Right cardiac atrium (tissue), 5 donors: ENCODE data around the gene SNAP91. TPM values are rescaled to one million over a fixed set of nuclear protein-coding genes. Genes with fewer than 3 reads are reported as not detected.
A peak's percentile ranks its signal among the peaks of the same experiment; 100 is the strongest.
"Not testable (repeated sequence)": the region's sequence is repeated elsewhere in the genome, so short reads cannot be mapped to it uniquely, and the experiment has no call there.

Source experiments
- ATAC-seq, 2 donors: fragments of 200-7000 bp; cut with Tn5 transposase; one replicate each; pipeline versions ENCODE4 v1.8.0 to v1.9.1; 2020; ENCODE audit warnings: moderate library complexity in 2 of 2, mild to moderate bottlenecking in 1 of 2
- DNase-seq, 3 donors: peaks; one replicate each; pipeline ENCODE4 v3.0.0-alpha.2; 2020
- H3K27ac ChIP-seq: one replicate; pipeline ENCODE4 v1.5.1; 2013; ENCODE audit warnings: mild to moderate bottlenecking, low read length, control low read depth, moderate library complexity
- H3K27me3 ChIP-seq: one replicate; pipeline ENCODE4 v1.6.1; 2013; ENCODE audit not compliant: control insufficient read depth, insufficient read depth
- H3K4me1 ChIP-seq: one replicate; pipeline ENCODE4 v1.6.1; 2013; ENCODE audit warnings: low read length; ENCODE audit not compliant: control insufficient read depth, insufficient read depth
- H3K4me3 ChIP-seq: one replicate; pipeline ENCODE4 v1.5.1; 2013; ENCODE audit warnings: low read length, control low read depth
- H3K9me3 ChIP-seq: one replicate; pipeline ENCODE4 v1.6.1; 2013; ENCODE audit warnings: low read length; ENCODE audit not compliant: control insufficient read depth
- WGBS: extraction: QIAGEN DNeasy Blood & Tissue Kit; methylation state at CpG from one replicate; pipeline ENCODE4 v1.1.7; 2013; 5-methylcytosine and 5-hydroxymethylcytosine counted together
- intact Hi-C, 4 donors: fragments of 100-400 bp; cut with DNase I; formaldehyde crosslinking; loops; one replicate each; pipeline versions ENCODE4 v1.11.0 to v1.14.0; 2022 to 2023
- long read RNA-seq, 4 donors: library from polyadenylated mRNA; unstranded; transcript quantifications; one replicate each; pipeline ENCODE4 v2.0.0, GENCODE V29; 2020 to 2021
- polyA plus RNA-seq: library from polyadenylated mRNA; stranded (reverse); fragments of 200-250 nt; gene quantifications from one replicate; pipeline ENCODE4 v1.2.3, GENCODE V29; 2013
- total RNA-seq, 4 donors: library from RNA; stranded (reverse); fragmentation: NEBNext Ultra II Directional; extraction: Animal tissue kit (Norgen Biotek cat#: 25700); gene quantifications; one replicate each; pipeline ENCODE4 v1.2.1, GENCODE V29; 2021
- donor health status: healthy with polysubstance abuse.
- donor health status: DM: no; HTN: yes; CAD: no.
- donor health status: DM: no; HTN: no; CAD: no.
- donor health status: DM: no; HTN: yes; CAD: no; lungs with severe emphysema.
- donor health status: DM: yes; HTN: yes; CAD: no.

The SNAP91 gene, protein sequence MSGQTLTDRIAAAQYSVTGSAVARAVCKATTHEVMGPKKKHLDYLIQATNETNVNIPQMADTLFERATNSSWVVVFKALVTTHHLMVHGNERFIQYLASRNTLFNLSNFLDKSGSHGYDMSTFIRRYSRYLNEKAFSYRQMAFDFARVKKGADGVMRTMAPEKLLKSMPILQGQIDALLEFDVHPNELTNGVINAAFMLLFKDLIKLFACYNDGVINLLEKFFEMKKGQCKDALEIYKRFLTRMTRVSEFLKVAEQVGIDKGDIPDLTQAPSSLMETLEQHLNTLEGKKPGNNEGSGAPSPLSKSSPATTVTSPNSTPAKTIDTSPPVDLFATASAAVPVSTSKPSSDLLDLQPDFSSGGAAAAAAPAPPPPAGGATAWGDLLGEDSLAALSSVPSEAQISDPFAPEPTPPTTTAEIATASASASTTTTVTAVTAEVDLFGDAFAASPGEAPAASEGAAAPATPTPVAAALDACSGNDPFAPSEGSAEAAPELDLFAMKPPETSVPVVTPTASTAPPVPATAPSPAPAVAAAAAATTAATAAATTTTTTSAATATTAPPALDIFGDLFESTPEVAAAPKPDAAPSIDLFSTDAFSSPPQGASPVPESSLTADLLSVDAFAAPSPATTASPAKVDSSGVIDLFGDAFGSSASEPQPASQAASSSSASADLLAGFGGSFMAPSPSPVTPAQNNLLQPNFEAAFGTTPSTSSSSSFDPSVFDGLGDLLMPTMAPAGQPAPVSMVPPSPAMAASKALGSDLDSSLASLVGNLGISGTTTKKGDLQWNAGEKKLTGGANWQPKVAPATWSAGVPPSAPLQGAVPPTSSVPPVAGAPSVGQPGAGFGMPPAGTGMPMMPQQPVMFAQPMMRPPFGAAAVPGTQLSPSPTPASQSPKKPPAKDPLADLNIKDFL
- total RNA-seq (under 1 TPM in 2 of 4 donors, not detected in 2; 0.11 to 0.89 TPM), polyA plus RNA-seq (0.18 TPM)
- long read RNA-seq, donor 1, result 0 reads
- long read RNA-seq, donor 2, result 0 reads
- long read RNA-seq, donor 3, result 0 reads
- long read RNA-seq, donor 4, result 0 reads

DNA sequence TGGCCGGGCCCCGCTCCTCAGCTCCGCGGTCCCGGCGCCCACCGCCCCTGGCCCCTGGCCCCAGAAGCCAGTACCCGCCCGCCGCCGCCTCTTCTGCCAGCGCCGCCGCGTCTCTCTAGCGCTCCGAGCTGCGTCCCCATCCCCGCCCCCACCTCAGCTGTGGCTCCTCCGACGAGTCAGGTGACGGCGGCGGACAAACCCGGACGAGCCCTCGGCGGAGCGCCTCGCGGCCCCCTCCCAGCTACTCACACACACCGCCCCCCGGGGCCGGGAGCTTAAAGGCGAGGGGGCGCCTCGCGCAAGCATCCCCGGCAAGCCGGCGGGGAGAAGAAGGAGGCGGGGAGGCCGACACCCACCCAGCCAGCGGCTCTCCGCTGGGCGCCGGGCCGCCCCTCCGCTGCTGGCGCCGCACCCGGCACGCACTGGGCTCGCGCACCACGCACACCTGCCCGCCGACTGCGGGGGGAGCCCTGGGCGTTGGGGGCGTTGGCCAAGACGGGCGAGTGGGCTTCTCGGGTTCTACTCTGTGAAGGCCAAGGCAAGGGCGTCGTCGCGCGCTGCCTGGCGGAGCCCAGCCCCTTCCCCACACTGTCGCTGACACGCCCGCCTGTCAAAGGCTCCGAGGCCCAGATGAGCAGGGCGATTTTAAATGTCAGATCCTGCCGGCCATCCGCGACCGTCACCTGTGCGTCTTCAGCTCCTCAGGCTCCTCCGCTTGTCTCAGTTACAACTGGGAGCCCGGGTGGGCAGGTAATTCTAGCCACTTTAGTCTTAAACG lies at the start of gene SNAP91:
Gene SNAP91, minus strand, starts transcription at position 132 of the 778 bp plus-strand sequence. CDS start 1,174 bp downstream, outside the sequence.
- H3K4me3 ChIP-seq, result peak within 1 kb of the TSS; percentile 64
- WGBS, result 2% methylated on average over 82 of the region's 83 CpGs
- H3K4me1 ChIP-seq, result no peaks in the 10 kb centered on the region
- no peaks in the 10 kb centered on the region for H3K9me3 ChIP-seq
- DNase-seq (peak; percentile 15 to 57 (median 50)), ATAC-seq (peak; percentile 22 to 23)
- intact Hi-C loops, result no loop called here
- H3K27me3 ChIP-seq, result peaks cover 2% of the 10 kb centered on the region
- no peak within 1 kb of the TSS for H3K27ac ChIP-seq

DNA sequence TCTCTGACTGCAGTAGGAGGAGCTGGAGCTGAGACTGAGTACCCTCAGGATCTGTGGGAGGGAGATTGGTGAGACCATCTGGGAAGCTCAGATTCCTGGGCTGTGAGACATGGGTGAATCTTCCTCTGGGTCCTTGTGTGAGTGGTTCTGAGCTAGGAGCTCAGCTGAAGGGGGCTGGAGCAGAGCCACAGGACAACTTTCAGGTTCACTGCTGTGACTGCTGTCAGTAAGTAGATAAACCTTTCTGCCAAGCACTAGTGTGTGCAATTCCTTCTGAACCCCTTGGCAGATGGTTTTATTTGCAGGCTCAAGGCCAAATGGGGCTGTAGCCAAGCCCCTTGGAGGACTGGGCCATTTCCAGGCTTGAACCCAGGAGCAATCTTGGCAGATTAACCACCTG lies 49.6 kb upstream of the SNAP91 start:
- DNase-seq, result no peak
- no peaks in the 10 kb centered on the region for H3K27me3 ChIP-seq
- ATAC-seq, result no peak
- no peaks in the 10 kb centered on the region for H3K9me3 ChIP-seq
- H3K4me3 ChIP-seq, result no peak overlapping the region
- intact Hi-C loops, result no loop called here
- no peaks in the 10 kb centered on the region for H3K4me1 ChIP-seq
- H3K27ac ChIP-seq, result no peak overlapping the region

DNA sequence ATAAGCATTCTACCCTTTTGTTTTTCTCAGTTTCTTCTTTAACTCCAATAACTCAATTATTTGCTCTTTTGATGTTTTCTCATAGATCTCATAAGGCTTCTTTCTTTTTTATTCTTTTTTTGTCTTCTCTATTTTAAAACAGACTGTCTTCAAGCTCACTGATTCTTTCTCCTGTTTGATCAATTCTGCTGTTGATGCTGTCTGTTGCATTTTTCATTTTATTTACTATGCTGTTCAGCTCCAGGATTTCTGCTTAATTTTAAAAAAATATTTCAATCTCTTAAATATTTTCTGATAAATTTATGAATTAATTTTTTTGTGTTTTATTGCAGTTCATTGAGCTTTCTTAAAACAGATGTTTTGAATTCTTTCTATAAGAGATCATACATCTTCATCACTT lies 48.1 kb upstream of the SNAP91 start:
- Histone ChIP-seq H3K27me3 (no peaks in the 10 kb centered on the region), H3K27ac (no peak overlapping the region), H3K4me3 (no peak overlapping the region), H3K4me1 (no peaks in the 10 kb centered on the region), H3K9me3 (no peaks in the 10 kb centered on the region)
- DNase-seq, result no peak
- ATAC-seq, result no peak
- intact Hi-C loops, result no loop called here

DNA sequence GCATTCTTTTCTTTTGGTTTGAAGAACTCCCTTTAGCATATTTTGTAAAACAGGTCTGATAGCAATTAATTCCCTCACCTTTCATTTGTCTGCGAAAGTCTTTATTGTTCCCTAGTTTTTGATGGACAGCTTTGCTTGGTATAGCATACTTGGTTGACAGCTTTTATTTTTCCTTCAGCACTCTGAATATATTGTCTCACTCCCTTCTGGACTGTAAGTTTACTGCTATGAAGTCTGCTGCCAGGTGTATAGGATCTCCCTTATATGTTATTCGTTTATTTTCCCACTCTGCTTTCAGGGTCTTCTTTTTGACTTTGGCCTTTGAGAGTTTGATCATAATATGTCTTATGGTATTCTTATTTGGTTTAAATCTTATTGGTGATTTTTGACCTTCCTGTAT lies 47.7 kb upstream of the SNAP91 start:
- no peak for ATAC-seq
- intact Hi-C loops, result no loop called here
- 88% methylated on average over 2 of the region's 2 CpGs for WGBS
- Histone ChIP-seq H3K4me3 (no peak overlapping the region), H3K4me1 (no peaks in the 10 kb centered on the region), H3K27ac (no peak overlapping the region), H3K9me3 (no peaks in the 10 kb centered on the region), H3K27me3 (no peaks in the 10 kb centered on the region)
- DNase-seq, result no peak

DNA sequence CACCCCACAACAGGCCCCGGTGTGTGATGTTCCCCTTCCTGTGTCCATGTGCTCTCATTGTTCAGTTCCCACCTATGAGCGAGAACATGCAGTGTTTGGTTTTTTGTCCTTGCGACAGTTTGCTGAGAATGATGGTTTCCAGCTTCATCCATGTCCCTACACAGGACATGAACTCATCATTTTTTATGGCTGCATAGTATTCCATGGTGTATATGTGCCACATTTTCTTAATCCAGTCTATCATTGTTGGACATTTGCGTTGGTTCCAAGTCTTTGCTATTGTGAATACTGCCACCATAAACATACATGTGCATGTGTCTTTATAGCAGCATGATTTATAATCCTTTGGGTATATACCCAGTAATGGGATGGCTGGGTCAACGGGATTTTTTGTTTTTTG lies 43.5 kb upstream of the SNAP91 start:
- H3K27me3 ChIP-seq, ATAC-seq, intact Hi-C loops, H3K4me3 ChIP-seq, H3K9me3 ChIP-seq, H3K4me1 ChIP-seq, H3K27ac ChIP-seq, DNase-seq: not testable (repeated sequence)
- 78% methylated on average over 5 of the region's 5 CpGs for whole genome bisulfite sequencing

DNA sequence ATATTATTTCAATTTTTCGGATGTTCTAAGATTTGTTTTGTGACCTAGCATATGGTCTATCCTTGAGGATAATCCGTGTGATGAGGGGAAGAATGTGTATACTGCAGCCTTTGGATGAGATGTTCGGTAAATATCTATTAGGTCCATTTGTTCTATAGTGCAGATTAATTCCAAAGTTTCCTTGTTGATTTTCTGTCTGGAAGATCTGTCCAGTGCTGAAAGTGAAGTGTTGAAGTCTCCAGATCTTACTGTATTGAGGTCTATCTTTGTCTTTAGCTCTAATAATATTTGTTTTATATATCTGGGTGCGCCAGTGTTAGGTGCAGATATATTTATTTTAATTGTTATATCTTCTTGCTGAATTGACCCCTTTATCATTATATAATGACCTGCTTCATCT lies 32.2 kb upstream of the SNAP91 start:
- no peaks in the 10 kb centered on the region for H3K27me3 ChIP-seq
- no peak overlapping the region for H3K4me3 ChIP-seq
- H3K27ac ChIP-seq, result no peak overlapping the region
- no peaks in the 10 kb centered on the region for H3K9me3 ChIP-seq
- H3K4me1 ChIP-seq, result no peaks in the 10 kb centered on the region
- intact Hi-C loops, result no loop called here
- no peak for ATAC-seq
- no peak for DNase-seq
- WGBS, result 65% methylated on average over 4 of the region's 4 CpGs

DNA sequence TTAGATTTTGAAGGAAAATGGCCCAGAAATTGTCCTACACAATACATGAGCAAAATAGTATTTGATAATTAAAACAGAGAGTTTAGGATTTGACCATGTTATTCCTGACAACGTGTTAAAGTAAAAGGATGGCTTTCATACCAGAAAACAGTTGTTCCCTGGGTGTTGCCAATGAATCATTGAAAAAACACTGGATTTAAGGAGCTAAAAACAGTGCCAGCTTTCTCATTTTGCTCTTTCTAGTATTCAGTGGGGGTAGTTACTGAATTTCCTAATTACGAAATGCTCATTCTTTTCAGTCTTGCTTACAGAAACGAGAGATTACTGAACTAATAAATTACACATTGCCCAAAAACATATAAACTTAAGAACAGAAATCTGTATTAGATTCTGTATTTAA lies 26.6 kb upstream of the SNAP91 start:
- H3K4me3 ChIP-seq, result no peak overlapping the region
- 73% methylated on average over 3 of the region's 3 CpGs for WGBS
- ATAC-seq, result no peak
- intact Hi-C loops, result no loop called here
- DNase-seq, result no peak
- H3K9me3 ChIP-seq, result no peaks in the 10 kb centered on the region
- no peaks in the 10 kb centered on the region for H3K4me1 ChIP-seq
- H3K27me3 ChIP-seq, result no peaks in the 10 kb centered on the region
- H3K27ac ChIP-seq, result no peak overlapping the region

DNA sequence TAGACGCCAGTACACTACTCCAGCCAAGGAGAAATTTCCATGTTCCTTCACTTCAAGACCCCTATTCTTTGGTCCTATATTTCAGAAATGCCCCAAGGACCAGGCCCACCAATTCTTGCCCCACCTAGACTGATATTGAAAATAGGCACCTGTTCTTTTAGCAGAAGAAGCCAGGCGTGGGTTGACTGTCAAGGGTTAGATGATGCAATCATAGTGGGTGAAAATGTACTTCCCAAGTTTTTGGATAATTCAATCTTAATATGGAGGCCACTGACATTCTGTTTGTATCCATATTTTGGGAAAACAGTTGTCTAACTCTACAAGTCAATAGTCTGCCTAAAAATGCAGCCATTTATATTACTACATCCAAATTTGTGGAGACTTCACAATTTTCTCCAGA lies 21.0 kb upstream of the SNAP91 start:
- no peaks in the 10 kb centered on the region for H3K27me3 ChIP-seq
- DNase-seq (no peak), ATAC-seq (no peak)
- H3K4me1 ChIP-seq, result no peaks in the 10 kb centered on the region
- no peak overlapping the region for H3K27ac ChIP-seq
- intact Hi-C loops, result no loop called here
- WGBS, result 72% methylated on average over 2 of the region's 2 CpGs
- no peaks in the 10 kb centered on the region for H3K9me3 ChIP-seq
- no peak overlapping the region for H3K4me3 ChIP-seq

DNA sequence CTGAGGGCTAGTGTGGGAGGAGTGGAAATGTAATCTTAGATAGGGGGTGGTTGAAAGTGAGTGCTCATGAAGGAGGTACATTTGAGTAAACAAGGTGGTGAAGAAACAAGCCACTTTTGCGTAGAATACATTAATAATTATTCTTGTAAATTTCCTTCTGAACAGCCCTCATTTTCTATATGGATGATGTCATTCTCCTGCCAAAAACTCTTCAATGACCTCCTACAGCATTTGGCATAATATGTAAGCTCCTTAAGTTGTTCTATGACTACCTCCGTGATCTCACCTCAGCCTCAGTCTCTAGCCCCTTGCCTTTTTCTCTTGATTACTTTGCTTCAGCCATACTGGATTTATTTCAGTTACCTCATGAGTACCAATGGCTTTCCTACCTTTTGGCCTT lies 14.0 kb upstream of the SNAP91 start:
- H3K27ac ChIP-seq, result no peak overlapping the region
- no peaks in the 10 kb centered on the region for H3K4me1 ChIP-seq
- no peak overlapping the region for H3K4me3 ChIP-seq
- H3K9me3 ChIP-seq, result no peaks in the 10 kb centered on the region
- no peak for DNase-seq
- H3K27me3 ChIP-seq, result no peaks in the 10 kb centered on the region
- WGBS, result 91% methylated on average over 2 of the region's 2 CpGs
- ATAC-seq, result no peak
- intact Hi-C loops, result no loop called here

DNA sequence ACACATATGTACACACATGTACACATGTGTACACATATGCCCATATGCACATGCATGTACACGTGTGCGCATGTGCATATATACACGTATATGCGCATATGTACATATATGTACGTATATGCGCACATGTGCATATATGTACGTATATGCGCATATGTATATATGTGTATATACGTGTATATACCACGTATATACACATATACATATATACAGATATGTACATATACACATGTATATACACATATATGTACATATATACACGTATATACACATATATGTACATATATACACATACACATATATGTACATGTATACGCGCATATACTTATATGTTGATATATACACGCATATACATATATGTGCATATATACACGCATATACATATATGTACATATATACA lies 8.9 kb upstream of the SNAP91 start:
- no peak for ATAC-seq
- no peak overlapping the region for H3K27ac ChIP-seq
- WGBS, result 79% methylated on average over 15 of the region's 15 CpGs
- H3K27me3 ChIP-seq, result no peaks in the 10 kb centered on the region
- no peaks in the 10 kb centered on the region for H3K4me1 ChIP-seq
- intact Hi-C loops, result no loop called here
- H3K9me3 ChIP-seq, result no peaks in the 10 kb centered on the region
- H3K4me3 ChIP-seq, result no peak overlapping the region
- DNase-seq, result no peak

DNA sequence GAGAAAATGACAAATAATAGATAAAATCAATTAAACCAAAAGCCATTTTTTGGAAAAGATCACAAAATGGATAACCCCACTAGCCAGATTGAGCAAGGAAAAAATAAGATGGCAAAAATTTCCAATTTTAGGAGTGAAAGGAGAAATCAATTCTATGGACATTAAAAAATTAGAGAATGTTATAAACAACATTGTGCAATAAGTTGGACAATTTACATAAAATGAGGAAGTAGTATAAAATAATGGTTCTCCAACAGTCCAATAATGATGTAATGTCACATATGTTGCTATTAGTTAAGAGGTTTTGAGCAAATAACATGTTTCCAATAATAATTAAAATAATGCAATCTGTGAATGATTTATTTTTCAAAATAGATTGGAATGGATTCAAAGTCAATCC lies 3.1 kb upstream of the SNAP91 start:
- DNase-seq (no peak), ATAC-seq (no peak)
- Histone ChIP-seq H3K9me3 (no peaks in the 10 kb centered on the region), H3K27ac (no peak overlapping the region), H3K4me1 (no peaks in the 10 kb centered on the region), H3K27me3 (peaks cover 2% of the 10 kb centered on the region), H3K4me3 (no peak overlapping the region)
- intact Hi-C loops, result no loop called here
